ENCODE measurements around the gene CBFA2T3. TPM values are rescaled to one million over a fixed set of nuclear protein-coding genes. Genes with fewer than 3 reads are reported as not detected.

Gene CBFA2T3
- total RNA-seq, 1 experiment from 2014 or later: 13.7 TPM

GRCh38 chr16:88830258-88830657, 146.7 kb downstream of the CBFA2T3 start:
- ChIA-PET POLR2A (no interaction called here), CTCF (interaction anchor here (0.6 kb wide), 1 partner anchor 45 kb away, joined by 8 read pairs; no protein-coding TSS in a partner anchor)
- TF ChIP-seq TCF7L2 (IDR thresholded peaks at IDR 0.05; ENCODE audit: low read depth, low read length) (no peak), POLR2AphosphoS5 (IDR thresholded peaks at IDR 0.05; ENCODE audit: low read depth, low read length) (no peak), SIN3A (IDR thresholded peaks at IDR 0.05; ENCODE audit: borderline replicate concordance, insufficient read depth, low read depth, low read length) (no peak), REST (IDR thresholded peaks at IDR 0.05; ENCODE audit: insufficient read depth in 1 of 2, low read depth in 2 of 2, low read length in 1 of 2) (no peak)
- Histone ChIP-seq H3K4me1 (ENCODE audit: control insufficient read depth, insufficient read depth, low read length) (no peaks in the 10 kb centered on the region), H3K27ac (ENCODE audit: low read length) (no peak overlapping the region), H3K36me3 (ENCODE audit: control insufficient read depth, insufficient read depth, low read length) (no peaks in the 10 kb centered on the region; the same call in 1 of the 2 replicates), H3K4me3 (ENCODE audit: low read depth in 2 of 2, low read length in 2 of 2) (no peak overlapping the region), H3K9me3 (ENCODE audit: control insufficient read depth, insufficient read depth, low read depth, low read length) (no peaks in the 10 kb centered on the region), H3K27me3 (ENCODE audit: control insufficient read depth, insufficient read depth, low read length) (no peaks in the 10 kb centered on the region)
- intact Hi-C loops (cut with micrococcal nuclease; ENCODE audit: unreplicated experiment) (no loop called here), in situ Hi-C loops (cut with HindIII; ENCODE audit: low pct_unique_long_range_greater_than_20kb, low sequenced_read_pairs) (no loop called here)
- ATAC-seq (no peak), DNase-seq (ENCODE audit: low read depth, low spot score) (no peak)
- BruUV-seq (replicated peaks): no TSS peak

- H3K36me3 ChIP-seq (ENCODE audit: control insufficient read depth, insufficient read depth, low read length): no peaks in the 10 kb centered on the region
- no peak for DNase-seq (ENCODE audit: low read depth, low spot score)
- POLR2A ChIA-PET: no interaction called here
- BruUV-seq (replicated peaks): no TSS peak
- in situ Hi-C loops (cut with HindIII; ENCODE audit: low pct_unique_long_range_greater_than_20kb, low sequenced_read_pairs): no loop called here
- no peak overlapping the region for H3K27ac ChIP-seq (ENCODE audit: low read length)
- no peak overlapping the region for H3K4me3 ChIP-seq (ENCODE audit: low read depth in 2 of 2, low read length in 2 of 2)
- intact Hi-C loops (cut with micrococcal nuclease; ENCODE audit: unreplicated experiment): no loop called here
- TF ChIP-seq SIN3A (IDR thresholded peaks at IDR 0.05; ENCODE audit: borderline replicate concordance, insufficient read depth, low read depth, low read length) (no peak), POLR2AphosphoS5 (IDR thresholded peaks at IDR 0.05; ENCODE audit: low read depth, low read length) (no peak), CTCF (IDR thresholded peaks at IDR 0.05) (no peak), TCF7L2 (IDR thresholded peaks at IDR 0.05; ENCODE audit: low read depth, low read length) (no peak), REST (IDR thresholded peaks at IDR 0.05; ENCODE audit: insufficient read depth in 1 of 2, low read depth in 2 of 2, low read length in 1 of 2) (no peak)
- no peaks in the 10 kb centered on the region for H3K27me3 ChIP-seq (ENCODE audit: control insufficient read depth, insufficient read depth, low read length)
- H3K9me3 ChIP-seq (ENCODE audit: control insufficient read depth, insufficient read depth, low read depth, low read length): no peaks in the 10 kb centered on the region
- CTCF ChIA-PET: no interaction called here
- ATAC-seq: no peak
- no peaks in the 10 kb centered on the region for H3K4me1 ChIP-seq (ENCODE audit: control insufficient read depth, insufficient read depth, low read length)
Measured at GRCh38 chr16:88828711-88829110, 148.3 kb downstream of the CBFA2T3 start.
